HepG2 (cell line): ENCODE data around the gene PCSK6. TPM values are rescaled to one million over a fixed set of nuclear protein-coding genes. Genes with fewer than 3 reads are reported as not detected.

Experiments used
- ARID4A ChIP-seq: sonication (generic); formaldehyde crosslinking; IDR thresholded peaks from 2 replicates; pipeline ENCODE4 v1.5.0; 2020; ENCODE audit warnings: mild to moderate bottlenecking, missing genetic modification reagents, borderline replicate concordance
- CREBL2 ChIP-seq: sonication (generic); formaldehyde crosslinking; IDR thresholded peaks from 2 replicates; pipeline ENCODE4 v1.8.1; 2023; ENCODE audit warnings: missing genetic modification reagents, mild to moderate bottlenecking, borderline replicate concordance
- DRAP1 ChIP-seq: IDR thresholded peaks from 2 replicates; pipeline ENCODE4 v1.6.1; 2016; ENCODE audit warnings: missing genetic modification reagents, missing compliant biosample characterization
- HES4 ChIP-seq: sonication (generic); formaldehyde crosslinking; IDR thresholded peaks from 2 replicates; pipeline ENCODE4 v1.9.0; 2021; ENCODE audit warnings: mild to moderate bottlenecking, missing genetic modification reagents, borderline replicate concordance
- KDM6A ChIP-seq: IDR thresholded peaks from 2 replicates; pipeline ENCODE4 v1.6.1; 2016; ENCODE audit warnings: low read depth
- KLF12 ChIP-seq: sonication (generic); formaldehyde crosslinking; IDR thresholded peaks from 2 replicates; pipeline ENCODE4 v1.4.0; 2020; ENCODE audit warnings: missing genetic modification reagents, borderline replicate concordance
- POLR2A ChIP-seq, 2 experiments: IDR thresholded peaks; 2 replicates each; pipeline ENCODE4 v1.6.1; 2011; ENCODE audit warnings: low read depth in 2 of 2, low read length in 2 of 2, mild to moderate bottlenecking in 1 of 2, moderate library complexity in 1 of 2; ENCODE audit not compliant: insufficient read depth in 1 of 2
- RFX1 ChIP-seq: fragments of 450-650 bp; IDR thresholded peaks from 2 replicates; pipeline ENCODE4 v1.6.1; 2017
- SMAD9 ChIP-seq: sonication (generic); formaldehyde crosslinking; IDR thresholded peaks from 2 replicates; pipeline ENCODE4 v1.5.1; 2020; ENCODE audit warnings: mild to moderate bottlenecking, missing genetic modification reagents
- U2AF1 ChIP-seq: fragments of 200-400 bp; formaldehyde crosslinking; optimal IDR thresholded peaks from 2 replicates; pipeline ENCODE3; 2017; ENCODE audit warnings: mild to moderate bottlenecking, low read depth, low read length
- ZBTB44 ChIP-seq: sonication (generic); formaldehyde crosslinking; IDR thresholded peaks from 2 replicates; pipeline ENCODE4 v1.4.0; 2020; ENCODE audit warnings: missing genetic modification reagents
- ZNF234 ChIP-seq: sonication (generic); formaldehyde crosslinking; conservative IDR thresholded peaks from 2 replicates; pipeline ENCODE4 v1.5.1; 2020; ENCODE audit warnings: mild to moderate bottlenecking, missing genetic modification reagents
- ZNF362 ChIP-seq: sonication (generic); formaldehyde crosslinking; IDR thresholded peaks from 2 replicates; pipeline ENCODE4 v1.4.0; 2020; ENCODE audit warnings: missing genetic modification reagents, mild to moderate bottlenecking, borderline replicate concordance
- ZNF510 ChIP-seq: sonication (generic); formaldehyde crosslinking; IDR thresholded peaks from 2 replicates; pipeline ENCODE4 v1.4.0; 2020; ENCODE audit warnings: low read depth, mild to moderate bottlenecking, missing genetic modification reagents
- ZNF770 ChIP-seq: sonication (generic); formaldehyde crosslinking; IDR thresholded peaks from 2 replicates; pipeline ENCODE4 v1.5.0; 2020; ENCODE audit warnings: mild to moderate bottlenecking, missing genetic modification reagents
- ZXDC ChIP-seq: sonication (generic); formaldehyde crosslinking; IDR thresholded peaks from 2 replicates; pipeline ENCODE4 v1.5.0; 2020; ENCODE audit warnings: mild to moderate bottlenecking, missing genetic modification reagents
- polyA plus RNA-seq, 8 experiments: library from polyadenylated mRNA; depleted of rRNA in 3 of 8; stranded (reverse) in 7 of 8; unstranded in 1 of 8; fragments of >200 nt; fragmentation: Illumina TruSeq in 4 of 8; extraction: Trizol in 4 of 8; gene quantifications; 2 replicates each; pipeline versions ENCODE4 v1.2.1 to v1.2.3, GENCODE V29; 2011 to 2016; ENCODE audit warnings: low read depth in 4 of 8, missing spikeins in 1 of 8, mixed read lengths in 1 of 8; ENCODE audit not compliant: insufficient read depth in 1 of 8
- total RNA-seq, 5 experiments: library from RNA; depleted of rRNA; stranded (reverse); fragments of >200 nt; fragmentation: Illumina TruSeq; extraction: Trizol; gene quantifications; 2 replicates each; pipeline ENCODE4 v1.2.3, GENCODE V29; 2016; ENCODE audit warnings: low read depth in 1 of 5

Gene PCSK6
- total and polyA plus RNA-seq, 2 of the 13 experiments (the other 11 are each of a cell fraction or from before 2014, with no cell fraction given): 56.5 to 155 TPM

GRCh38 chr15:101277038-101277822, 212.3 kb downstream of the PCSK6 start, which contains the start of gene SELENOS (continued):
- TF ChIP-seq ZNF770 (CRISPR knock-in tag): no peak
- TF ChIP-seq KLF12 (CRISPR knock-in tag): peak; percentile 88; the same call in 1 of the 2 replicates
- TF ChIP-seq ARID4A: peak; percentile 98
- no peak for TF ChIP-seq U2AF1
- no peak for TF ChIP-seq ZXDC (CRISPR knock-in tag)
- TF ChIP-seq KDM6A (CRISPR knock-in tag): no peak
- no peak for TF ChIP-seq ZNF234 (CRISPR knock-in tag)
- TF ChIP-seq CREBL2 (CRISPR knock-in tag): no peak; the same call in 1 of the 2 replicates
- TF ChIP-seq RFX1: no peak
- TF ChIP-seq DRAP1 (CRISPR knock-in tag): peak; percentile 78; the same call in 1 of the 2 replicates
- no peak for TF ChIP-seq SMAD9 (CRISPR knock-in tag)
- TF ChIP-seq POLR2A (IDR thresholded peaks at IDR 0.05; ENCODE audit: insufficient read depth in 1 of 2, low read depth in 2 of 2, low read length in 2 of 2): peak; percentile 37 to 63; a peak in 3 of 4 replicates
- no peak for TF ChIP-seq HES4
- TF ChIP-seq ZNF362 (CRISPR knock-in tag): peak; percentile 33; the same call in 1 of the 2 replicates
- TF ChIP-seq ZNF510 (CRISPR knock-in tag): no peak
- TF ChIP-seq ZBTB44 (CRISPR knock-in tag): no peak
